GM19035 (cell line): ENCODE results near the gene CCP110.
"Not testable (repeated sequence)": the region's sequence is repeated elsewhere in the genome, so short reads cannot be mapped to it uniquely, and the experiment has no call there.

Experiments used
- ATAC-seq: cut with Tn5 transposase; IDR thresholded peaks from one replicate; pipeline ENCODE4 v1.9.1; 2021; ENCODE audit not compliant: unreplicated experiment

The CCP110 gene

DNA sequence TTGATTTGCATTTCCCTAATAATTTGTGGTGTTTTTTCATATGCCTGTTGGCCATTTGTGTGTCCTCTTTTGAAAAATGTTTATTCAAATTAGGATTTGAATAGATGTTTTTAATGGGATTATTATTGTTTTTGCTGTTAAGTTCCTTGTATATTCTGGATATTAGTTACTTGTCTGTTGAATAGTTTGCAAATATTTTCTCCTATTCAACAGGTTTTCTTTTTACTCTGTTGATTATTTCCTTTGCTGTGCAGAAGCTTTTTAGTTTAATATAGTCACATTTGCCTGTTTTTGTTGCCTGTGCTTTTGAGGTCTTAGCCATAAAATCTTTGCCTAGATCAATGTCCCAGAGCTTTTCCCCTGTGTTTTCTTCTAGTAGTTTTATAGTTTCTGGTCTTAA, 11.4 kb upstream of the CCP110 start:
- no peak for ATAC-seq

DNA sequence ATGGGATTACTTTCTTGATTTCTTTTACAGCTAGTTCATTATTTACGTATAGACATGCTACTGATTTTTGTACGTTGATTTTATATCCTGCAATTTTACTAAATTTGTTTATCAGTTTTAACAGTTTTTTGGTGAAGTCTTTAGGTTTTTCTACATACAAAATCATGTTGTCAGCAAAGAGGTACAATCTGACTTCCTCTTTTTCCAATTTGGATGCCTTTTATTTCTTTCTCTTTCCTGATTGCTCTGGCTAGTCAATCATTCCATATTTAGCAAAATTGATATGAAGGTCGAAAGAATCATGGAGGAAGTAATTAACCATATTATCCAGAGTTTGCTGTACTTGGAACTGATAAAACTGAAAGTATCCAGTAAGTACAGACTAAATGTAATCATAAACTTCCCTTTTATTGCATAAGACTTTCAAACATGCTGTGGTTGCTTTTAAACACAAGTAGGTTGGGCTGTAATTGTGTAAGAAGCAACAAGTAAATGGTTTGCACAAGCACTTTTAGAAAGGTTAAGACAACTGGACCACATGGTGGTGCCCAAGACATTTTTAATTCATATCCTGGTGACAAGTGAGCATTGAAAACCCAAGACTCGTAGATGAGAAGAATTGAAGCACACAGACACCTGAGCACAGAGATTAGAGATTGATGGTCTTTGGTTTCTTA, 10.2 kb upstream of the CCP110 start:
- ATAC-seq: no peak

DNA sequence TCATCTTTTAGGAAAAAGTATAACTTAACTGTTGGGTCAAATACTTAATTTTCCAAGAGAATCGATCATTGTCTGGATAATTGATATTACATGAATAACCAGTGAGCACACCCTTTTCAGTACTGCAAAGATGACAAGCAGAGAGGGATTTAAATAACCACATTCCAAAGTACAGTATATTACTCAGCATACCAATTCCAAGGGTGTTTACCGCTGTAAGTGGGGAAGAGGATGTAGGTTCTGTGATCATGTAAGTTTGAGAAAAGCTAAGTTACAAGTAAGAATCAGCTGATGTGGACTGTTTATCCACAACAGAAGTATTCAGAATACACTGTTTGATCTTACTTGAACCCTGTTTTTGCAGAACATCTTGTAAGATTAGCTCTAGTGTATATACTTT, 8.0 kb upstream of the CCP110 start:
- ATAC-seq: no peak

DNA sequence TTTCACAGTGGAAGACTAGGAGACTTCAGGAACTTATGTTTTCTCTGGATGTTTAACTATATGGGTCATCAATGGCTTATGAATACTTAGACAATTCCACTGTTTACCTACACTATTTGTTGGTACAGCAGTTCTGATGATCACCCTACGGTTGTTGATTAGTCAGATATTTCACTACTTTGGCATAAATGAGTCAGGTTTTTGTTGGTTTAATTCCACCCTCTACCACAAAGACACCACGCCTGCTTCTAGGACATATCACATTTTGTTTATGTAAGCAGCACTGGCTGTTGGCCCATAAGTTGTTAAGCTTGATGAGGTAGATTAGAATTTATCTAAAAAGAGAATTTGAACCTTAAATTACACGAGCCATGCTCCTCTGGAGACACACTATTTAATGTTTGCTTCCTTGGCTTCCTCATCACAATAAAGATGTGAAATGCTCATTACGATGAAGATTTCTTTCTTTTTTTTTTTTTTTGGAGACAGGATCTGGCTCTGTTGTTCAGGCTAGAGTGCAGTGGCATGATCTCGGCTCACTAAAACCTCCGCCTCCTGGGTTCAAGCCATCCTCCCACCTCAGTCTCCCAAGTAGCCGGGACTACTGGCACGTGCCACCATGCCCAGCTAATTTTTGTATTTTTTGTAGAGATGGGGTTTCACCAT, 6.2 kb upstream of the CCP110 start:
- no peak for ATAC-seq

DNA sequence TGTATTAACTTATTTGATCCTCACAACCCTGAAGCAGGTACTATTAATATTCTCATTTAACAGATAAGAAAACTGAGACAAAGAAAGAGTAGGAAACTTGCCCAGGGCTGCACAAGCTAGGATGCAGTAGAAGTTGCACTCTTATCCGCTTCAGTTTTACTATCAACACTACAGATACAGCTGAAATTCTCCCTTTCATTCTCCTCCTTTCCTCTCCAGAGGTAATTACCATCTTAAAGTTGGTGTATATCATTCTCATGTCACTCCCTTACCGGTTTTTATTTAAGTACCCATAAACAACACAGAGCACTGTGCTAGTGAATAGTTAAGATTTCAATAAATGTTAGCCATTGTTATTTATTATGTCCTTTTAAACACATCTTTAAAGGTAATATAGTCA, 5.4 kb upstream of the CCP110 start:
- no peak for ATAC-seq

DNA sequence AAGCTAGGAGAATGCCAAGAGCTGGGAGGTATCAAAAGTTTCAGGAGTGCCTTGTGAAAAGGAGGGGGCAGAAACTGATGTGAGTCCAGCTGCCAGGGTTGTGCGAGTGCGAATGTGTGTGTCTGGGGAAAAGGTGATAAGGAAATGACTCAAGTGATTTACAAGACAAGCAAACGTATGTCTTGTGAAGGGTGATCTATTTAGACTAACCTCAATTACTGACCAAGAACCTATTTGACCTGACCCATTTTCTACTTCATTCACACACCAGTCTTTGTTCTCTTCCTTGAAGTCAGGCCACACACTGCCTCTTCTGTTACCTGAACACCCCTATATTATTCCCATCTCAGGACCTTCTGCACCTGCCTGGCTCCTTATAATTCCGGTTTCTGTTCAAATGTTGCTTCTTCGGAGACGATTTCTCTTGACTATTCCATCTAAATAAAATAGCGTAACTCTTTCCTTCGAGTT, 2.8 kb upstream of the CCP110 start:
- ATAC-seq: no peak

DNA sequence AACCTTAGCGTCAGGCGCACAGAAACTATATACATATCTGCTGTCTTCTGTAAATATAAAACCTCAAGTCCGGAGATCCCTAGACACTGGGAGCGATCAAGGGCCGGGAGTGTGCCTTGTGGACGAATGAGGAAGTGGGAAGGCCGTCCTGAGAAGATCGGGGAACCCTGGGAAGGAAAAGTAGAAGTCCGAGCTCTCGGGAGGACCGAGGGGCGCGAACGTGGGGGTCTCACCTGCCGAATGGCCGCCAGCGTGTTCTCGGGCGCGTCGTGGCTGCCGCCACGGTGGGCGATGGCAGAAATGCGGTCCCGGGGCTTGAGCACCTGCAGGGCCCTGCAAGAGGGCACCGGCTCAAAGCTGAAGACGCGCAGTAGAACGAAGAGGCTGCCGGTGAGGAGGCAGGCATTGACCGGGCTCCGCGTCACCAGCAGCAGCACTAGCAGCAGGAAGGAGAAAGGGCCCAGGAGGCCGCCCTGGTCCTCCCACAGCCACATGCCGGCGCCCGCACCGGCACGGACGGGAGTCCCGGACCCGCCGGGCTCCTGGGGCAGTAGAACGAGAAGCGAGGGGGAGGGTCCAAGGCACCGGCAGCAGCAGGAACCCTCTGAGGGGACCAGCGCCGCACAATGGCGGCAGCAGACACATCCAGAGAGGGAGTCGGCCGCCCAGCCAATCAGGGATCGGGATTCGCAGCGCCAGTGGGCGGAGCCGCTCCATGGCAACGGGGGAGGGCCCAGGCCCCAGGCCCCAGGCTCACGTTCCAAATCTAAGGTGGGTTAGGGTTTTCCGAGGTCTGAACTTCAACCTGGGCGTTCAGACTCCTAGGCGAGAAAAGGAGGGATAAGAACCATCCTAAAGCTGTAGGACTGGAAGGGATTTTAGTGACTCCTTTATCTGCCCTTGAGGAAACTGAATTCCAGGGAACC, 2.0 kb upstream of the CCP110 start, which contains the start of gene GDE1:
TSS of gene GDE1 (minus strand) at position 628 of the 926 bp plus-strand sequence. CDS start at position 494, 134 bp downstream.
- peak; percentile 78 for ATAC-seq

DNA sequence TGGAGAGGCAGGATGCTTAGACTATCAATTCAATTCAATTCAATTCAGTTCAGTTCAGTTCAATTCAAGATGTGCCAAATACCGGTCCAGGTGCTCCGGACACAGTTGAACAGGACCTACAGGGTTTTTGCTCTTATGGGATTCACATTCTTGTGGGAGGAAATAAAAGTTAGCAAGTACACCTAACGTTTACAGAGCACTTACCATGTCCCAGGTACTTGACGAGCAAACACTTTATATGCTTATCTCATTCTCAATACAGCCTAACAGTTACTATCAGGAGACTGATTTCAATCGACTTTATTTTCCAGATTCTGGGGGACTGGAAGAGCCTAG, 1.4 kb upstream of the CCP110 start:
- no peak for ATAC-seq

DNA sequence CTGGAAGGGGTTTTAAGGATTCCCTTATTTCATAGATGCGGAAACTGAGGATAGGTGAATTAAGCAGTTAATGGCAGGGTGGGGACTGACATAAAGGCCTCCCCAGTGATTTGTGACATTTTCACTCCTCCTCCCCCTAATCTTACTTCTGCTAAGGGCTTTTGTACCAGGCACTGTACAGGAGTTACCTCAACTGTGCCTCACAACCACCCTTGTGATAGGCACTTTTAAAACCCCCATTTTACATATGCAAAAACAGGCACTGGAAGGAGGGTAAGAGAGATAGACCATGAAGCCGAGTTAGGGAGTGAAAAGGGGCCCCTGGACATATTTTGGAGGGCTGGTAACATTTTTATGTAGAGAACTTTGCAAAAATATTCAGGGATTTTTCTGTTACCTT, 982 bp upstream of the CCP110 start:
- no peak for ATAC-seq

DNA sequence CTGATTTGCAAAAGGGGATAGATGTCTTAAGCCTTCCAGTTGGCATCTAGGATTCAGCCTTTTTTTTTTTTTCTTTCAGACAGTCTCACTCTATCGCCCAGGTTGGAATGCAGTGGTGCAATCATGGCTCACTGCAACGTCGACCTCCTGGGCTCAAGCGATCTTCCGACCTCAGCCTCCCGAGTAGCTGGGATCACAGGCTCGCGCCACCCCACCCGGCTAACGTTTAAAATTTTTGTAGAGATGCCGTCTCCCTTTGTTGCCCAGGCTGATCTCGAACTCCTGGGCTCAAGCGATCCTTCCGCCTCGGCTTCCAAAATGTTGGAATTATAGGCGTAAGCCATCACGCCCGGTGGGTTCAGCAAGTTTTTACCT, 571 bp upstream of the CCP110 start:
- ATAC-seq: no peak

DNA sequence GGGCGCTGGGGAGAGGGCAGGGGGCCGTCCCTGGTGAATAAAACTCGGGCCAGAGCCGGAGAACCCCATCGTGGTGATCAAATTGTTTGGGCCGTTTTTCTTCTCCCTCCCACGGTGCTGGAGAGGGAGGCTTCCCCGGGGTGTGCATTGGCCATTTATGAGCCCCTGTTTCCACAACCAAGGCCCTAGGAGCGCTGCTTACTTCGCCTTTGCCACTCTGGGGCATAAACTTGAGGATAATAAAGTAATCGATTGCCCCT, 544 bp downstream of the CCP110 start:
- ATAC-seq: no peak

DNA sequence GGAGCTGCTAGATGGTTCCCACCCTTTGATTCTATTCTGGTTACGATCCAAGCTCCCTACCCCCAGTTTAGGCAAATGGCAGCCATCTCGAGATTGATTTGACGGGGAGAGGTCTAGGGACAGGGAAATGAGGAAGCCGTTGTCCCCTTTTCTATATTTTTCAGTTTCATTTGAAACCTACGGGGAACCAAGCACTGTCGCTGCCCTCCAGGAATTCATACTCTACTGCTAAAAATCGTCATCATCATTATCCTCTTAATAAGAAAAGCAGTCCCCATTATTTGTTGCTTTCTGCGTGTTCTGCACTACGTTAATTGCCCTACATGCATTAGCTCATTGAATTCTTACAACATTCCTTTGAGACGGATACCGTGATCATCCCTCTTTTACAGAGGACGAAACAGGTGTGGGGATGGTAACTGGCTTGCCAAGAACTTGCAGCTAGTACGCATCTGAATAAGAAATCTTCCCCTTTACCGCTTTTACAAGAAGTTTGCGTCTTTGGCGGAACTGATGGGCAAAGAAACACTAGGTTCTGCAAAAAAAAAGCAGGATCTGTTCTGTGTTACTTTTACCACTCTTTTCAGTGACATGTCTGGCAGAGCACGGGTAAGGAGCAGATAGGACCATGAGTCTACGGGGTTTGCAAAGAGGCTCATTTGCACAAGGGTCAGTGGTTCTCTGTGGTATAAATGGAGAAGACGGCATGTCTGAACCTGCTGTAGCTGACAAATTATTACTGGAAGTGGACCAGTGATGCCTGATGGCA, 1.1 kb downstream of the CCP110 start:
- ATAC-seq: no peak

DNA sequence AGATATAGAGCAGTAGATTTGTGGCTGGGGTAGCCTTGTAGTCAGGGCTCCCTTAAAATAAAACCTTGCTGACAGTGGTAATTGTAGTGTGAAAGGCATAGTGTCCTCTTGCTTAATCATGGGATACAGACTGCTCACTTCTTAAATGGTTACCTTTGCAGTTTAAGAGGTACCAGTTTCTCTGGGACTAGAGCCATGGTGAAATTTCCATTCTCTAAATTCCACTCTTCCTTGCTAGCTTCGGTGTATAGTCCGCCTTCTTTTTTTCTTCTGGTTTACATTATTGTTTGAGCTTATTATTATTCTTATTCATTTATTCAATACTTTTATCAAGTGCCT, 1.6 kb downstream of the CCP110 start:
- no peak for ATAC-seq

DNA sequence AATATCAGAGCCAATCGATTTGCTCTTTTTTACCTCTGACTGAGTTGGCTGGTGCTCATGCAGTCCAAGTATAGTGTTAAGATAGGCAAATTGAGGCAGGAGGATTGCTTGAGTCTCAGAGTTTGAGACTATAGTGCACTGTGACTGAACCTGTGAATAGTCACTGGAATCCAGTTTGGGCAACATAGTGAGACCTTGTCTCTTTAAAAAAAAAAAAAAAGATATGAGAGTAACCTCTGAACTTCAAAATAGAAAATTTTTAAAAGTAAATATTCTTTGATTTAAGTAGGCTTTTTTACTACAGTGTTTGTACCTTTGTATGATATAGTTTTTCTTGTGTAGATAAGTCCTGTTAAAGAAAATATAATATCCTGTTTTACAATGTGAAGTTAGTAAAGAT, 3.4 kb downstream of the CCP110 start:
- ATAC-seq: no peak

DNA sequence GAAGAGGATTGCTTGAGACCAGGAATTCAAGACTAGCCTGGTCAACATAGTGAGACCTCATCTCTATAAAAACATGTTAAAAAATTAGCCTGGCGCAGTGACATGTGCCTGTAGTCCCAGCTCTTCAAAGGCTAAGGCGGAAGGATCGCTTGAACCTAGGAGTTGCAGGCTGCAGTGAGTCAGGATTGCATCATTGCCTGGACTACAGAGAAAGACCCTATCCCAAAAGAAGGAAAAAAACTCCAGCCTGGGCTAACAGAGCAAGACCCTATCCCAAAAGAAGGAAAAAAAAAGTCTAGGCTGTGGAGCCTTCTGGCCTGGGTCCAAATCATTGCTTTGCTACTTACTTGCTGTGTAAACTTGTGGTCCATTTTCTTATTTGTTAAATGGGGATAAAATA, 4.9 kb downstream of the CCP110 start:
- ATAC-seq: no peak

DNA sequence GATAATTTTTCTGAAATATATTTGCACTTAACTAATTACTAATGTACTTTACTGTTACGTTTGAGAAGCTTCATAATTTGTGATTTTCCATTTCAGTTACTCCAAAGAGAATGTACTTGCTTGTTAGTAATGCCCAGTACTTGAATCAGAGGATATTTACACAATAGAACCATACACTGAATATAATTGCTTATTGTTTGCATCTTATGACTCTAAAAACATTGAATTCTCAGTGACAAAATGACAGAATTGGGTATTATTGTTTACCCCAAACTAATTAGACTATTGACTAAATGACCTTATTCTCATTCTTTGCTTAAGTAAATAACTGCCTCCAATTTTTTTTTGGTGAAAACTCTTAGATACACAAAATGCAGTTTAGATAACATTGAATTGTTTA, 8.9 kb downstream of the CCP110 start:
- ATAC-seq: no peak

DNA sequence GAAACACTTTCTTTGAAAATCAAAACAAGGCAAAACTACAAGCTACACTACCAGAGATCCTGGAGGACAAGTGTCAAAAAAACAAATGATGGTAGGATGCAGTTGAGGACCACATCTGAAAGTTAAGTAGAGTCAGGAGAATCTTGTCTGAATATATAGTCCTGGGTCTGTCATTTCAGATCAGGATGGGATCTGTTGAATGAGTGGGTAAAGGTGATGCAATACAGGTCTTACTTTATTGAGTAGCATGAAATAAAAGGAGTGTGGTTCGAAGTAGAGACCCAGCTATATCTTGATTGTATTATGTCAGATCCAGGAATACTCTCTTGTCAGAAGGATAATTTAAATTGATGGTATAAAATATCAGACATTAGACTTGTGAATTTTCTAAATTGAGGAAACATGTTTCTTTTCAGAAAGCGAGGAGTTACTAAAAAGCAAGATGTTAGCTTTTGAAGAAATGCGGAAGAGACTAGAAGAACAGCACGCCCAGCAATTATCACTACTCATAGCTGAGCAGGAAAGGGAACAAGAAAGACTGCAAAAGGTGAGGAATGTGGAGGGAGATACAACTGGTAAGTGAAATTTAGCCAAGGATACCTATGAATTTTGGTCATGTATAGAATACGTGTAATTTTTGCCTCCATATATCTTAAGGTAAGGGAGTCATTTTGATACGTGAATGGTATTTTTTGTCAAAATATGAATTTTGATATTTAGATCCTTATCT, 16.7 kb downstream of the CCP110 start:
- no peak for ATAC-seq

DNA sequence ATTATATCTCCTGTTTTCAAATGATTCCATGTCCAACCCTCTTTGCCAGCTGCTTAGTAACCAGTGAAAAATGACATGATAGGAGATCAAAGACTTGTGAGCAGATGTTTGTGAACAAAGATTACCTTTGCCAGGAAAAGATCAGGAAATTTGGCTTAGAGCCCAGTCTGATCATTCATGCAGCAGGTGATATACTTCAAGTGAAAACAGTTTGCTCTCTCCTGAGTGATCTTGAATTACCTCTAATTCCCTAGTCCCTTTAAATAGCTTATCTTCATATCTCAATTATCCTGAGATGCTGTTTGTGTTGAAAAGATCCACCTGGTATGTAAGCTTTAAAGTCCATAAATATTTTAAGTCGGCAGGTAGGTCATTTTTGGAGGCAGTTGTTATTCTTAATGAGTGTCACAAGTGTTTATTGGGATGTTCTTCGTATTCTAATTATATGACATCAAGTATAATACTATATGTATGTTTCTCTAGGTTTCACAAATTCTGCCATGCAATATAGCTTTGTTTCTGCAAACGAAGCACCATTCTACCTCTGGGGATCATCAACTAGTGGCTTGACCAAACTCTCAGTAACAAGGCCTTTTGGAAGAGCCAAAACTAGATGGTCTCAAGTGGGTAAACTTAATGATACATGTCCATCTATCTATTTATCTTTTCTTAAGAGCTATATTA, 18.5 kb downstream of the CCP110 start:
- no peak for ATAC-seq

DNA sequence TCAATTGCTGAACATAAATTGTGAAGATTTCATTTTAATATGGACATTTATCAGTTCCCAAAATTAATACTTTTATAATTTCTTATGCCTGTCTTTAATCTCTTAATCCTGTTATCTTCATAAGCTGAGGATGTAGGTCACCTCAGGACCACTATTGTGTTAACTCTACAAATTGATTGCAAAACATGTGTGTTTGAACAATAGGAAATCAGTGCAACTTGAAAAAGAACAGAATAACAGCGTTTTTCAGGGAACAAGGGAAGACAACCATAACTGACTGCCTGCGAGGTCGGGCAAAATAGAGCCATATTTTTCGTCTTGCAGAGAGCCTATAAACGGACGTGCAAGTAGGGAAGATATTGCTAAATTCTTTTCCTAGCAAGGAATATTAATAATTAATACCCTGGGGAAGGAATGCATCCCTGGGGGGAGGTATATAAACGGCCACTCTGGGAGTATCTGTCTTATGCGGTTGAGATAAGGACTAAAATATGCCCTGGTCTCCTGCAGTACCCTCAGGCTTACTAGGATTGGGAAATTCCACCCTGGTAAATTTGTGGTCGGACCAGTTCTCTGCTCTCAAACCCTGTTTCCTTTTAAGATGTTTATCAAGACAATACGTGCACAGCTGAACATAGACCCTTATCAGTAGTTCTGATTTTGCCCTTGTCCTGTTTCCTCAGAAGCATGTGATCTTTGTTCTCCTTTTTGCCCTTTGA, 19.7 kb downstream of the CCP110 start:
- not testable (repeated sequence) for ATAC-seq

DNA sequence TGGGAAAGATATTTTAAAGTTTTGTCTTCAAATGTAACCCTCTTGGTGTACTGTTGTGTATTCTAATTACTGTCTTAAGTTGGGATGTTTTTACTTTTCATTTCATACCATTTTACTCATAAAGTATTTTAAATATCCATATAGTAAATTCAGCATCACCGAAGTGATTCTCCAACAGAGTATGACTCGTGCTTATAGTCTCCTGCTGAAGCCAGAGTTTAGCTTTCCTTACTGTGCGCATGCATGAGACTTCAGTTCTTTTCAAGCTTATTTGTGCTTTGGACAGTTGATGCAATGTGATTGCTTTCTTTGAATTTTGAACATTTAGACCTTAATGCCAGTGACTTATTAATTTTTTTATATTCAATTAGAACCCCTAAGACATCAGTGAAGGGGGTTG, 24.4 kb downstream of the CCP110 start:
- ATAC-seq: no peak
